Nephron (organoid): ENCODE results near the gene ITPKC.
A peak's percentile ranks its signal among the peaks of the same experiment; 100 is the strongest.

Experiments used
- H3K27ac Mint-ChIP-seq, 3 experiments: 2 replicates each; pipeline ENCODE4 v1.8.0; 2020; ENCODE audit warnings: mixed read lengths in 3 of 3, mild to moderate bottlenecking in 2 of 3, moderate library complexity in 1 of 3
- H3K27me3 Mint-ChIP-seq: 2 replicates; pipeline ENCODE4 v1.8.0; 2021; ENCODE audit warnings: low read depth, mild to moderate bottlenecking, moderate library complexity, mixed read lengths
- H3K36me3 Mint-ChIP-seq: 2 replicates; pipeline ENCODE4 v1.8.0; 2020; ENCODE audit warnings: low read depth, mixed read lengths
- H3K4me1 Mint-ChIP-seq: 2 replicates; pipeline ENCODE4 v1.8.0; 2020; ENCODE audit warnings: mixed read lengths
- H3K4me3 Mint-ChIP-seq, 3 experiments: 2 replicates each; pipeline ENCODE4 v1.8.0; 2020; ENCODE audit warnings: mild to moderate bottlenecking in 3 of 3, mixed read lengths in 3 of 3, moderate library complexity in 2 of 3
- H3K9me3 Mint-ChIP-seq: 2 replicates; pipeline ENCODE4 v1.8.0; 2020; ENCODE audit warnings: mixed read lengths
- TF ChIP-seq, protein P1 (sequence below), 3 experiments: fragments of 200-600 bp; sonication (generic); IDR thresholded peaks; one replicate each; pipeline ENCODE4 v1.5.0; 2021; ENCODE audit warnings: antibody characterized with exemption in 3 of 3; ENCODE audit not compliant: unreplicated experiment in 3 of 3

The ITPKC gene

DNA sequence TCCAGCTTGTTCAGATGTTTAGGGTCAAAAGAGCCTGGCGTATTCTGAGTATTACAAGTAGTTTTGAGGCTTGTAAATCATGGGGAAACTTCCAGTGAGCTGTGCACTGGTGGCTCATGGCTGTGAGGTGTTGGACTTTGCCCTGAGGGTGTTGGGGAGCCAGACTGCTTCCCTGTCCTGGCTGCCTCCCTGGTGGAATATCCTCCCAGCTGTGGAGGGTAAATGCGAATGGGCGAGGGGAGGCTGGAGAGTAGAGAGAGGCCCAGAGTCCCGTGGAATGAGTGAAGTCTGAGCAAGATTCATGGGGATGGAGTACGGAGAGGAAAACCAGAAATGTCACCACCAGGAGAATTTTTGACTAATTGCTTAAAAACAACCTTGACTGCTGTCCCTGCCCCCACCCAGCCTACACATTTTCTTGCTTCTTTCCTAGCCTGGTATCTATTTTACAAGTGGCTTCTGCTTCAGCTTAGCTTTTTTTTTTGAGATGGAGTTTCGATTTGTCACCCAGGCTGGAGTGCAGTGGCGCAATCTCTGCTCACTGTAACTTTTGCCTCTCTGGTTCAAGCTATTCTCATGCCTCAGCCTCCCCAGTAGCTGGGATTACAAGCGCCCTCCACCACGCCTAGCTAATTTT lies 37.8 kb downstream of the ITPKC start:
- peak overlapping the region; percentile 40 to 68 (median 49) for H3K4me3 Mint-ChIP-seq
- H3K36me3 Mint-ChIP-seq: peaks cover 43% of the 10 kb centered on the region
- H3K27me3 Mint-ChIP-seq: no peaks in the 10 kb centered on the region
- peaks cover 23% of the 10 kb centered on the region for H3K4me1 Mint-ChIP-seq
- TF ChIP-seq, protein P1, sequence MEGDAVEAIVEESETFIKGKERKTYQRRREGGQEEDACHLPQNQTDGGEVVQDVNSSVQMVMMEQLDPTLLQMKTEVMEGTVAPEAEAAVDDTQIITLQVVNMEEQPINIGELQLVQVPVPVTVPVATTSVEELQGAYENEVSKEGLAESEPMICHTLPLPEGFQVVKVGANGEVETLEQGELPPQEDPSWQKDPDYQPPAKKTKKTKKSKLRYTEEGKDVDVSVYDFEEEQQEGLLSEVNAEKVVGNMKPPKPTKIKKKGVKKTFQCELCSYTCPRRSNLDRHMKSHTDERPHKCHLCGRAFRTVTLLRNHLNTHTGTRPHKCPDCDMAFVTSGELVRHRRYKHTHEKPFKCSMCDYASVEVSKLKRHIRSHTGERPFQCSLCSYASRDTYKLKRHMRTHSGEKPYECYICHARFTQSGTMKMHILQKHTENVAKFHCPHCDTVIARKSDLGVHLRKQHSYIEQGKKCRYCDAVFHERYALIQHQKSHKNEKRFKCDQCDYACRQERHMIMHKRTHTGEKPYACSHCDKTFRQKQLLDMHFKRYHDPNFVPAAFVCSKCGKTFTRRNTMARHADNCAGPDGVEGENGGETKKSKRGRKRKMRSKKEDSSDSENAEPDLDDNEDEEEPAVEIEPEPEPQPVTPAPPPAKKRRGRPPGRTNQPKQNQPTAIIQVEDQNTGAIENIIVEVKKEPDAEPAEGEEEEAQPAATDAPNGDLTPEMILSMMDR (IDR thresholded peaks at IDR 0.05; ENCODE audit: unreplicated experiment in 3 of 3): no peak
- peak overlapping the region; percentile 74 to 91 (median 90) for H3K27ac Mint-ChIP-seq
- H3K9me3 Mint-ChIP-seq: no peaks in the 10 kb centered on the region

DNA sequence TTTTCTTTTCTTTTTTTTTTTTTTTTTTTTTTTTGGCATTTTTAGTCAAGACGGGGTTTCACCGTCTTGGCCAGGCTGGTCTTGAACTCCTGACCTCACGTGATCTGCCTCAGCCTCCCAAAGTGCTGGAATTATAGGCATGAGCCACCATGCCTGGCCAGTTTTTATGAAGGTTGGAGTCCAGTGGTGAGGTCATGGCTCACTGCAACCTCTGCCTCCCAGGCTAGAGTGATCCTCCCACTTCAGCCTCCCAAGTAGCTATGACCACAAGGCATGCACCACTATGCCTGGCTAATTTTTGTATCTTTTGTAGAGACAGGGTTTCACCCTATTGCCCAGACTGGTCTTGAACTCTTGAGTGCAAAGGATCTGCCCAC lies 38.3 kb downstream of the ITPKC start:
- H3K4me1 Mint-ChIP-seq: peaks cover 18% of the 10 kb centered on the region
- peak overlapping the region in 1 of 3 experiments; percentile 12 for H3K4me3 Mint-ChIP-seq
- TF ChIP-seq, protein P1 (IDR thresholded peaks at IDR 0.05; ENCODE audit: unreplicated experiment in 3 of 3): no peak
- no peaks in the 10 kb centered on the region for H3K9me3 Mint-ChIP-seq
- no peak overlapping the region for H3K27ac Mint-ChIP-seq
- H3K27me3 Mint-ChIP-seq: no peaks in the 10 kb centered on the region
- peaks cover 48% of the 10 kb centered on the region for H3K36me3 Mint-ChIP-seq

DNA sequence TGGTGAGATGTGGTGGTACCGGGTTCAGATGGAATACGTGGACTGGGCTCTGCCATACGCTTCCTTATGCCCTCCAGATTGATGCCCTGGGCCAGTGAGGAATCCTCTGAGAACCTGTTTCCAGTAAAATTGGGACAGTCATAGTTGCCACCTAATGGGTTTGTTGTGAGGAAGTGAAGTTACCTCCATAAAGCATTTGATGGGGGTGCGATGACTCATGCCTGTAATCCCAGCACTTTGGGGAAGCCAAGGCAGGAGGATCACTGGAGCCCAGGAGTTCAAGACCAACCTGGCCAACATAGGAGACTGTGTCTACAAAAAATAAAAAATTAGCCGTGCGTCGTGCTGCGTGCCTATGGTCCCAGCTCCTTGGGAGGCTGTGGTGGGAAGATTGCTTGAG lies 38.9 kb downstream of the ITPKC start:
- TF ChIP-seq, protein P1 (IDR thresholded peaks at IDR 0.05; ENCODE audit: unreplicated experiment in 3 of 3): no peak
- H3K36me3 Mint-ChIP-seq: peaks cover 53% of the 10 kb centered on the region
- H3K27me3 Mint-ChIP-seq: no peaks in the 10 kb centered on the region
- H3K4me1 Mint-ChIP-seq: peaks cover 15% of the 10 kb centered on the region
- H3K4me3 Mint-ChIP-seq: peak overlapping the region in 1 of 3 experiments; percentile 25
- H3K9me3 Mint-ChIP-seq: no peaks in the 10 kb centered on the region
- H3K27ac Mint-ChIP-seq: no peak overlapping the region

DNA sequence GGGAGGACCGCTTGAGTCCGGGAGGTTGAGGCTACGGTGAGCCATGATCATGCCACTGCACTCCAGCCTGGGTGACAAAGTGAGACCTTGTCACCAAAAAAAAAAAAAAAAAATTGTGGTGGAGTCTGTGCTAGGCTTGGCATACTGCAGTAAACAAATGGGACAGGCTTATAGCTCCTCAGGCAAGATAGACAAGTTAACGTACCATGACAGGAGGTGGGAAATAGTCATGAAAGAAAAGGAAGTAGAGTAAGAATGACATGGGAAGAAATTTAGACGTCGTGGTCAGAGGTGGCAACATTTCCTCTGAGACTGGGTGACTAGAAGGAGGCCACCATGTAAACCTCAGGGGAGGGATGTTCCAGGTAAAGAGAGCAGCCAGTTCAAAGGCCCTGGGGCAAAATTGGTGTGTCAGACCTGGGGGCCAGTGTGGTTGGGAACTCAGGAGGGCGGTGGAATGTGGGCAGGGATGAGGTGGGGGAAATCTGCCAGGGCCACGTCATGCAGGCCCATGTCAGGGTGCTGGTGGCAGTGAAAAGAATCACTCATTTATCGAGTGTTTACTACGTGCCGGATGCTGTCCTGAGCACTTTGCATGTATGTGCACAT lies 39.7 kb downstream of the ITPKC start:
- TF ChIP-seq, protein P1 (IDR thresholded peaks at IDR 0.05; ENCODE audit: unreplicated experiment in 3 of 3): no peak
- peak overlapping the region in 2 of 3 experiments; percentile 8 to 57 for H3K27ac Mint-ChIP-seq

DNA sequence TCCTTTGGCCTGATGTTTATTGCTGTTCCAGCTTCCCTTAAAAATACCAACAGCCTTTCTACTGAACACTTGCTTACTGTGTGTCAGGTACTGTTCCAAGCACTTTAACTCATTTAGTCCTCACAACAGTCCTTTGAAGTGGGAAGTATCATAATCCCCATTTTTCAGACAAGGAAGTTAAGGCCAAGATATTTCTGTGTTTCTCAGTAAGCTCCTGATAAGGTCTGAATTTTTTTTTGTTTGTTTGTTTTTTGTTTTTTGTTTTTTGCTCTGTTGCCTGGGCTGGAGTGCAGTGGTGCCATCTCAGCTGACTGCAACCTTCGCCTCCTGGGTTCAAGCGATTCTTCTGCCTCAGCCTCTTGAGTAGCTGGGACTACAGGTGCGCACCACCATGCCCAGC lies 41.6 kb downstream of the ITPKC start:
- Mint-ChIP-seq H3K27ac (no peak overlapping the region), H3K36me3 (peaks cover 72% of the 10 kb centered on the region), H3K27me3 (no peaks in the 10 kb centered on the region), H3K9me3 (no peaks in the 10 kb centered on the region), H3K4me3 (peak overlapping the region in 1 of 3 experiments; percentile 33), H3K4me1 (peaks cover 9% of the 10 kb centered on the region)
- TF ChIP-seq, protein P1 (IDR thresholded peaks at IDR 0.05; ENCODE audit: unreplicated experiment in 3 of 3): no peak

More for the DNA sequence above, 39.7 kb downstream of the ITPKC start:
- Mint-ChIP-seq H3K27me3 (no peaks in the 10 kb centered on the region), H3K36me3 (peaks cover 58% of the 10 kb centered on the region), H3K4me1 (peaks cover 15% of the 10 kb centered on the region), H3K4me3 (peak overlapping the region in 1 of 3 experiments; percentile 58), H3K9me3 (no peaks in the 10 kb centered on the region)

DNA sequence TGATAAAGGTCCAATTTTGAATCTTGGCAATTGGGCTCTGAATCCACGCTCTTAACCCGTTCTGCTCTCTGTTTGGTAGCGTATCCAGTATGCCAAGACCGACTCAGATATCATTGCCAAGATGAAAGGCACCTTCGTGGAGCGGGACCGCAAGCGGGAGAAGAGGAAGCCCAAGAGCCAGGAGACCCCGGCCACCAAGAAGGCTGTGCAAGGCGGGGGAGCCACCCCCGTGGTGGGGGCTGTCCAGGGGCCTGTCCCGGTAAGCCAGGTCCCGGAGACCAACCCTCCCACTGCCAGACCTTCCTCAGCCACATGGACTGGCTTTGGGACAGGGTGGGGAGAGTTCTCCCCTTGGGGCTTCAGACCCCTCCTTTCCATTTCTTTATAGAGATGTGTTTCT lies 42.4 kb downstream of the ITPKC start:
- Mint-ChIP-seq H3K36me3 (peaks cover 78% of the 10 kb centered on the region), H3K27ac (no peak overlapping the region), H3K9me3 (no peaks in the 10 kb centered on the region), H3K4me3 (no peak overlapping the region), H3K27me3 (no peaks in the 10 kb centered on the region), H3K4me1 (peaks cover 6% of the 10 kb centered on the region)
- TF ChIP-seq, protein P1 (IDR thresholded peaks at IDR 0.05; ENCODE audit: unreplicated experiment in 3 of 3): no peak
